IPS DF 4.7 (cell line): ENCODE data around the gene CRIM1.
A peak's percentile ranks its signal among the peaks of the same experiment; 100 is the strongest.

Source experiments
- DNase-seq: peaks from one replicate; pipeline ENCODE4 v3.0.0-alpha.2; 2013; ENCODE audit warnings: low spot score; ENCODE audit errors: extremely low read depth

The CRIM1 gene

GRCh38 chr2:36453652-36454051, 98.1 kb downstream of the CRIM1 start:
- no peak for DNase-seq

GRCh38 chr2:36455011-36455410, 99.4 kb downstream of the CRIM1 start:
- DNase-seq = no peak

GRCh38 chr2:36455788-36456187, 100.2 kb downstream of the CRIM1 start:
- DNase-seq = no peak

- no peak for DNase-seq
Observed at GRCh38 chr2:36456227-36457175, 100.9 kb downstream of the CRIM1 start.

DNA sequence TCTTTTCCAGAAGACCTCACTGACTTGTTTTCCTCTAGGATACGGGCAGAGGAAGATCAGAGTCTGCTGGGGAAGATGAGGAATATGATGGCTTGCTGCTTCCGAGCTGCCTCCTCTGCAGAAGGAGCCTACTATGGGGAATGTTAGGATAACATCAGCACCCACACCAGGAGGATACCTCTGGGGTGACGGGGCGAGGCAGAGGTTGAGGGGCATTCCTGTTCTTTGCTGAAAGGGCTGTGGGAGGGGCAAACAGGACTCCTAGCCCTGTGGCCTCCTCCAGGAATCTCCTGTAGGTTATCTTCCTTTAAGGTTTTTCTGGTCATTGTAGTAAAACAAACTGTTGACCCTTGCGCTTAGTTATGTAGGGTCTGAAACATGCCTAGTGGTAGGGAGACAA, 102.5 kb downstream of the CRIM1 start:
- no peak for DNase-seq

GRCh38 chr2:36459725-36460137, 104.2 kb downstream of the CRIM1 start:
- peak; percentile 68 for DNase-seq

GRCh38 chr2:36461039-36461681, 105.6 kb downstream of the CRIM1 start:
- DNase-seq = peak; percentile 86

- DNase-seq = no peak
Observed at GRCh38 chr2:36462311-36462935, 106.8 kb downstream of the CRIM1 start.

- DNase-seq = no peak
Observed at GRCh38 chr2:36463365-36463764, 107.8 kb downstream of the CRIM1 start.

- DNase-seq = no peak
Observed at GRCh38 chr2:36464006-36464721, 108.6 kb downstream of the CRIM1 start.

GRCh38 chr2:36466135-36466534, 110.6 kb downstream of the CRIM1 start:
- DNase-seq = no peak

DNA sequence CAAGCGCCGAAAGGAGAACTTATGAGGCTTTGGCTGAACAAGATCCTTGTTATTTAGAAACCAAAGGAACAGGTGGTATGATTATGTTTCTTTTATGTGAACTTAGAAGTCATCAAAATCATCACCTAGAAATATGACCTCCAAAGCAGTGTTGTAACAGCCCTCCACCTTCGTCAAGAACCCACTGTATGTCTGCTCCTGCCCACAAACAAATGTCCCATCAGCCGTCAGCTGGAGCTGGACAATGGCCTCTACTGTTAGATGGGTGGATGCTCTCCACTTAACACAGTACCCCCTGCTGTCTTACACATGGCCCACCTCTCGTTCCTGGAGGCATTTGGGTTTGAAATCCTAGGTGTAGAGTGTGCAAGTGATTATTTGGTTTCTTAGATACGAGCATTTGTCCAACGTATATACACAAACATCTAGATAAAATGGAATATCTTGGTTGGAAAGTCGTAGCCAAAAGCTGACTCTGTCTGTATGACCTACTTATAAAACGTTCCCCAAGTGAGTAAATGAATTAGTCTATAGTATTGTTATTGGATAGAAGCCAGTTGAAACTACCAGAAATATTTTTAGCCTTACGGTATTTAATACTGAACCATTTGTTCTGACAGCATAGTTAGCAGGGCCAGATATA, 113.0 kb downstream of the CRIM1 start:
- no peak for DNase-seq

GRCh38 chr2:36469106-36469477, 113.5 kb downstream of the CRIM1 start:
- no peak for DNase-seq

GRCh38 chr2:36469710-36470109, 114.1 kb downstream of the CRIM1 start:
- no peak for DNase-seq

- no peak for DNase-seq
Observed at GRCh38 chr2:36473230-36473629, 117.7 kb downstream of the CRIM1 start.

GRCh38 chr2:36476411-36476810, 120.8 kb downstream of the CRIM1 start:
- DNase-seq = no peak

- no peak for DNase-seq
Observed at GRCh38 chr2:36477315-36477714, 121.7 kb downstream of the CRIM1 start.

DNA sequence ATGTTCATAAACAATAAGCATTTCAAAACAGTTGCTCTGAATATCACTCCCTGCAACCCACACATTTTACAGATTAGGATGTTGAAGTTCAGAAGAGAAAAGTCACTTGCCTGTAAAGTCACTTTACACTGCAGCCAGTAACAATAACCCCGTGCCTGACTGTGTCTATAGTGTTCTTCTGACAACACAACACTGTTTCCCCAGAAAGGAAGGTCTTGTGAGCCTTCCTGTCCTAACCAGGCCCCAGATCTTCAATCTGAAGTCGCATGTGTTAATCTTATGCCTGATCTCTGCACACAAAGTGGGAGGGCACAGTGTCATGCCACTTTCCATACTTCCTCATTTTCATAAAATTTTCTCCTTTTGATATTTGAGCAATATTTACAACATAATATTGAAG, 122.2 kb downstream of the CRIM1 start:
- no peak for DNase-seq

- DNase-seq = no peak
Observed at GRCh38 chr2:36478332-36478738, 122.8 kb downstream of the CRIM1 start.

DNA sequence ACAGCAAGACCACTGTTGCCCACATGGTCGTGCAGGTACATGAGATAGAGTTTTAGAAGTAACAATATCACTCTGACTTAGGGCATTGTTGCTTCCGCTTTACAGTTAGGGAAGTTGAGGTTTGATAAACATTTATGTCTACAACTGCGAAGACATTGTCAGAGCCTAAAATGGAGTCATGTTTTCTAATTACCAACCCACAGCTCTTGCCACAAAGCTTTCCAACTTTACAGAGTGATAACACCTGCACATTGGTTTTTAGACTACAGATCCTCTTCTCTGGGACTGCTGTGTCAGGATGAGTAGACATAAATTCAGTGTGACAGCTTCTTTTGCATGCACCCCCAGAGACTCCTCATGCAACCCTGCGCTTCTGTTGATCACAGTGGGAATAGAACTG, 123.4 kb downstream of the CRIM1 start:
- DNase-seq = no peak

- no peak for DNase-seq
Observed at GRCh38 chr2:36479406-36479805, 123.8 kb downstream of the CRIM1 start.
